Panc1 (cell line): Measurements from ENCODE around the gene CLDN7.

Experiments
- CTCF ChIP-seq: fragments of 450-650 bp; IDR thresholded peaks from 2 replicates; pipeline ENCODE4 v1.5.1; 2017; ENCODE audit warnings: mild to moderate bottlenecking
- POLR2AphosphoS5 ChIP-seq: IDR thresholded peaks from 2 replicates; pipeline ENCODE4 v1.6.1; 2012; ENCODE audit warnings: mild to moderate bottlenecking, low read depth, low read length, moderate library complexity
- REST ChIP-seq, 2 experiments: IDR thresholded peaks; 2 replicates each; pipeline ENCODE4 v1.6.1; 2011 to 2012; ENCODE audit warnings: low read depth in 2 of 2, control low read depth in 1 of 2, low read length in 1 of 2, mild to moderate bottlenecking in 1 of 2, moderate library complexity in 1 of 2; ENCODE audit not compliant: insufficient read depth in 1 of 2
- SIN3A ChIP-seq: IDR thresholded peaks from 2 replicates; pipeline ENCODE4 v1.6.1; 2012; ENCODE audit warnings: low read depth, mild to moderate bottlenecking, low read length, moderate library complexity, borderline replicate concordance; ENCODE audit not compliant: insufficient read depth
- TCF7L2 ChIP-seq: IDR thresholded peaks from 2 replicates; pipeline ENCODE4 v1.6.1; 2011; ENCODE audit warnings: mild to moderate bottlenecking, low read depth, low read length, inconsistent platforms

DNA sequence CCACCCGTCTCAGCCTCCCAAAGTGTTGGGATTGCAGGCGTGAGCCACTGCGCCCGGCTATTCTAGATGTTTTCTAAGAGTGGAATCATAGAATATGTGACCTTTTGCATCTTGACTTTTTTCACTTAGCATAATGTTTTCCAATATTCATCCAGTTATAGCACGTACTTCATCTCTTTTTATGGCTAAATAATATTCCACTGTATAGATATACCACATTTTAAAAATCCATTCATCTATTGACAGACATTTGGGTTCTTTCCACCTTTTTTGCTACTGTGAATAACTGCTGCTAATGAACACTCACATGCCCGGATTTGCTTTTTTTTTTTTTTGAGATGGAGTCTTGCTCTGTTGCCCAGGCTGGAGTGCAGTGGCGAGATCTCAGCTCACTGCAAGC is 41.9 kb upstream of the CLDN7 start:
- TF ChIP-seq CTCF (no peak), POLR2AphosphoS5 (no peak), REST (IDR thresholded peaks at IDR 0.05; ENCODE audit: insufficient read depth in 1 of 2, low read depth in 2 of 2, low read length in 1 of 2) (no peak), TCF7L2 (no peak), SIN3A (no peak)
